ENCODE data around the gene TSHR. TPM values are rescaled to one million over a fixed set of nuclear protein-coding genes. Genes with fewer than 3 reads are reported as not detected.

TSHR gene
- total RNA-seq, 1 donor from 2014 or later = not detected

DNA sequence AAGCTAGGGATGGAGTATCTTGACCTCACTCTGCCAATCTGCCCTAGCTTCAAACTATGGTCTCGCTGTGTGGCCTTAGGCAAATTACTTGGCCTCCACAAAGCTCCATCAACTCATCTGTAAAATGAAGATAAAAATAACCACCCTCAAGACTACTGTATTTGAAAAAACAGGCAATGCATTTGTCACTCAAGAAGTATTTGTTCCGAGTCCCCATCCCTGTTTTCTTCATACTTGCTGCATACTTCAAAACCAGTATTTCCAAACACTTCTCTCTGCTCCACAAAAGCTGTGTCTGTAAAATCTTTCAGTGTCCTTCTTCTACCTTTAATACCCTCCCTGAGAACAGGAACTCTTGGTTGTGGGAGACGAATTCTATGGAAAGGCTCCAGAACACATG lies 217.5 kb downstream of the TSHR start:
- DNase-seq (ENCODE audit: low read depth in 2 of 2) = no peak

DNA sequence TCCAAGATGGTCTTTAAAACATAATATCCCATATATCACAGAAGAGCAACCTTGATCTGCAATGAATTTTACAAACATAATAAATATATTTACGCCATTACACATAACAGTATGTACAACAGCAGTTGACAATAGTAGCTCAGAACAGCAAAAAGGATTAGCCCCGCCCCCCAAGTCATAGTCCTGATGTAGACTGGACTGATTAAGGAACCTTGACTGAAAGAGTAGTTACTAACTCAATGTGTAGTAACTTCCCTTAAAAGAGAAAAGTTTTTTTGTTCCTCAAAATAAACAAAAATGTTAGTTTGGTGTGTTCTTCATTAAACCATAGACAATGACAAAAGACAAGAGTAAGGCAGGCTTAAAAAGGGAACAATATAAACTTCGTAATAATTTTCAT lies 220.8 kb downstream of the TSHR start:
- no peak for DNase-seq (ENCODE audit: low read depth in 2 of 2)

DNA sequence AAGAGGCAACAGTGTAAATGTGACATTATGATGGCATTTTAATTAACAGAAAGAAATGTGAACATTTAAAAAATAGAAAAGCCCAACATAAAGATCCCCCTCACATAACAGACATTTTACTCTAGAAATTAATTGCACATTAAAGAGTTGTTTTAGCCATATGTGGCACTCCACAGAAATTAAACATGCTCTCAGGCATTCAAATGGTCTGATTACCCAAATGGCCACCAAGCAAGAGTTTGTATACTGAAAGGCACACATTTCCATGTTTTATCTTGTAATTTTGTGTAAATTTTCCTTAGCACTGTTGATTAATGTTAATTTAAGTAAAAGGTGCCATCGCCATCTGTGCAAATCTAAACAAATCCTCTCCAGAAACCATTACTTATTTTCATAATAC lies 221.8 kb downstream of the TSHR start:
- DNase-seq (ENCODE audit: low read depth in 2 of 2) = peak in 1 of 2 donors; percentile 9

DNA sequence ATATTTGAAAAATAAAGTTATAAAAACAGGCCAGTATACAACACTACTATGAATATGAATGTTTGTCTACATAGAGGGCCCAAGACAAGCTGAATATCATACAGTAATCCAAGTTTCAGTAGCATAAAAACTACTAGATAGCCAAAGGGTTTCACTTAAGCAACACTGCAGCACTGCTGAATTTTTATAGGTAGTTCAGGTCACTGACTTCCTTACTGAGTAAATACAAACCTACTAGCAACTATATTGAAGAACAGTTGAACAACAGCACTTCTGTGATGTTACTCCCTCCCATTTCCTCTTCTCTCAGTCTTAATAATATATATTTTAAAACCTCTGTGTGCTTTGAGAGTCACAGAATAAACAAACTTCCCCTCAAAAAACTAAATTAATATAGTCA lies 222.6 kb downstream of the TSHR start:
- peak in 1 of 2 donors; percentile 12 for DNase-seq (ENCODE audit: low read depth in 2 of 2)

DNA sequence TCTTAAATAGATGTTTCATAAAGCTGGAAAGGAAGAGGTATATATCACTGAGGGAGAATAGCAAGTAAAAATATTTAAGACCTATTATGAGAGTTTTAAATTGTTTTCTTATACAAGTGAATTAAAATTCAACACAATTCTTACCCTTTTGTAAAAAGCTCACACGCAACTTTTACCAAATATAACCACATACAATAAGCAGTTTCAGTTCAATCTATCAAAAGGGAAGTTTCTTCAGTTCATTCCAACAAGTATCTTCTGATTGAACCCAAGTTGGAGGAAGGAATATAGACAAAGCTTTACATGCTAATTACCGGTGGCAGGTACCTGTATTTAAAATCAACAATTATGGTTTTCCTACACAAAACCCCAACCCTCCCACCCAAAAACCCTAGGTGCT lies 224.2 kb downstream of the TSHR start:
- DNase-seq (ENCODE audit: low read depth in 2 of 2) = no peak

DNA sequence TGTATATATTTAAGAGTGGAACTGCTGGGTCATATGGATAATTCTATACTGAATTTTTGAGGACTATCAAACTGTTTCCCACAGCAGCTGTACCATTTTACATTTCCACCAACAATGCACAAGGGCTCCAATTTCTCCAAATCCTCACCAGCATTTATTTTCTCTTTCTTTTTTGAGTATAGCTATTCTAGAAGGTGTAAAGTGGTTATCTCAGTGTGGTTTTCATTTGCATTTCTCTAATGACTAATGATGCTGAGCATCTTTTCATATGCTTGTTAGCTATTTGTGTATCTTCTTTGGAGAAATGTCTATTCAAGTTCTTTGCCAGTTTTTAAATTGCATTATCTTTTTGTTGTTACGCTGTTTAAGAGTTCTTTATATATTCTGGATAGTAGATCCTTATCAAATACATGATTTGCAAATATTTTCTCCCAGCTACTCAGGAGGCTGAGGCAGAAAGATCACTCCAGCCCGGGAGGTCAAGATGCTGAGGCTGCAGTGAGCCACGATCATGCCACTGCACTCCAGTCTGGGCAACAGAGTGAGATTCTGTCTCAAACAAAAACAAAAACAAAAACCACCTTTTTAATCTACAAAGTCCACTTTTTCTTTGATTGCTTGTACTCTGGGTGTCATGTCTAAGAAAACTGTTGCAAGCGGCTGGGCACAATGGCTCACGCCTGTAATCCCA lies 232.6 kb downstream of the TSHR start:
- no peak for DNase-seq (ENCODE audit: low read depth in 2 of 2)

DNA sequence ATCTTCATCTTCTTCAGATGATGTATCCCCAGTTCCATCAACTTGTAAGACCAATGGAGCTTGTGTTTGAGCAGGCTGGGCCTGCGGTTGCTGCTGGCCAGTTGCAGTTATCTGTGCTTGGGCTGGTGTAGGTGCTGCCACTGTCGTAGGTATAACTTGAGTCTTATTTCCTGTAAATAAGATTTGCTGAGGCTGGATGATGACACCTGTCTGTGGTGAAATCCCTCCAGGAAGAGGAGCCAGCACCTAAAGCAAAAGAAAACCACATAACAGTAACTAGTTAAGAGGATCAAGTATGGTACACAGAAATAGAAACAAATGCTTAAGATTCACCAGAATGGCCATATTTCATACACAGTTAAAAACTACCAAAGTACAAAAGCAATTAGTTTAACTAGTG lies 237.2 kb downstream of the TSHR start:
- DNase-seq (ENCODE audit: low read depth in 2 of 2) = no peak

DNA sequence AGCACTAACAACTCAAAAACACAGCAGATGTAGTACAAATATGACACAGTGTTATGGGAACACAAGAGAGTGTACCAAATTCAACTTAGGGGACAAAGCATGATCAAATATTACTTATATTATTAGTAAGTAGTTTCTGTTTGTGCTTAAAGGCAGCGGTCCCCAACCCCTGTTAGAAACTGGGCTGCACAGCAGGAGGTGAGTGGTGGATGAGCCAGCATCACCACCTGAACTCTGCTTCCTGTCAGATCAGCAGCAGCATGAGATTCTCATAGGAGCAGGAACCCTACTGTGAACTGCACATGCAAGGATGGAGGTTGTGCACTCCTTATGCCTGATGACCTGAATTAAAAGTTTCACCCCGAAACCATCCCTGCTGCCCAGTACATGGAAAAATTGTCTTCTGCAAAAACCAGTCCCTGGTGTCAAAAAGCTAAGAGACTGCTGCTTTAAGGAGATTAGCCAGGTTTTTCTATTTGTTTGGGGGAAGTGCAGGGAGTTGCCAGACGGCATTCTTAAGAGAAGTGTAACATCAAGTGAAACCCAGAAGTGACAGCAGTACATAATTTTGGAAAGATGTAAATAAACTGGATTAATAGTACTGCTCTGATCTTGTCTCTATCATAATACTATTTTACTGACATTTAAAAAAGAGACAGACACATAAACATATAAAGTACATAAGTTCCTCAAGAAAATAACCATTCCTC lies 238.7 kb downstream of the TSHR start:
- DNase-seq (ENCODE audit: low read depth in 2 of 2) = peak in 1 of 2 donors; percentile 17

Other genes with a start within 250 kb of the TSHR start
- gene CEP128, start 13.9 kb upstream of the TSHR start, total RNA-seq = 2.4 and 3.1 TPM in 2 replicates